Effector memory CD8-positive, alpha-beta T cell (primary cell): ENCODE results near the gene MUC21.
"Not testable (repeated sequence)": the region's sequence is repeated elsewhere in the genome, so short reads cannot be mapped to it uniquely, and the experiment has no call there.

Experiments used
- ATAC-seq: fragments of 150-1000 bp; cut with Tn5 transposase; replicated peaks from 2 replicates; pipeline ENCODE4 v1.10.0; 2021; ENCODE audit warnings: mild to moderate bottlenecking, moderate library complexity
- DNase-seq, 3 experiments: peaks; one replicate each; pipeline ENCODE4 v3.0.0; 2021
- H3K27ac Mint-ChIP-seq, 2 donors: one replicate each; pipeline ENCODE4 v1.8.0; 2022; ENCODE audit warnings: mild to moderate bottlenecking in 2 of 2, mixed read lengths in 2 of 2, moderate library complexity in 2 of 2
- H3K27me3 Mint-ChIP-seq, 2 donors: one replicate each; pipeline ENCODE4 v1.8.0; 2022; ENCODE audit warnings: mixed read lengths in 2 of 2
- H3K36me3 Mint-ChIP-seq: one replicate; pipeline ENCODE4 v1.8.0; 2022; ENCODE audit warnings: mild to moderate bottlenecking, moderate library complexity, mixed read lengths; ENCODE audit not compliant: insufficient read depth
- H3K4me1 Mint-ChIP-seq, 2 donors: one replicate each; pipeline ENCODE4 v1.8.0; 2022; ENCODE audit warnings: low read depth in 2 of 2, mixed read lengths in 2 of 2
- H3K4me3 Mint-ChIP-seq, 2 donors: one replicate each; pipeline ENCODE4 v1.8.0; 2022; ENCODE audit warnings: mild to moderate bottlenecking in 2 of 2, mixed read lengths in 2 of 2, moderate library complexity in 2 of 2
- H3K9me3 Mint-ChIP-seq, 2 donors: one replicate each; pipeline ENCODE4 v1.8.0; 2022; ENCODE audit warnings: mixed read lengths in 2 of 2

MUC21 gene

GRCh38 chr6:31005249-31006020 is 21.9 kb downstream of the MUC21 start:
- no peak for ATAC-seq
- DNase-seq: no peak
- Mint-ChIP-seq H3K36me3 (no peaks in the 10 kb centered on the region), H3K27ac (no peak overlapping the region), H3K4me3 (no peak overlapping the region), H3K4me1 (no peaks in the 10 kb centered on the region), H3K27me3 (peaks cover 57 to 61% of the 10 kb centered on the region in 2 donors), H3K9me3 (no peaks in the 10 kb centered on the region)

GRCh38 chr6:31007694-31008093 is 24.2 kb downstream of the MUC21 start:
- H3K9me3 Mint-ChIP-seq: no peaks in the 10 kb centered on the region
- H3K4me3 Mint-ChIP-seq: no peak overlapping the region
- ATAC-seq (no peak), DNase-seq (no peak)
- H3K36me3 Mint-ChIP-seq: no peaks in the 10 kb centered on the region
- H3K4me1 Mint-ChIP-seq: no peaks in the 10 kb centered on the region
- H3K27me3 Mint-ChIP-seq: peaks cover 68 to 72% of the 10 kb centered on the region in 2 donors
- no peak overlapping the region for H3K27ac Mint-ChIP-seq

GRCh38 chr6:31008165-31008564 is 24.6 kb downstream of the MUC21 start:
- no peak for ATAC-seq

GRCh38 chr6:31009731-31010130 is 26.2 kb downstream of the MUC21 start:
- H3K27me3 Mint-ChIP-seq: peaks cover 86 to 88% of the 10 kb centered on the region in 2 donors
- H3K9me3 Mint-ChIP-seq: no peaks in the 10 kb centered on the region

More at GRCh38 chr6:31008165-31008564, 24.6 kb downstream of the MUC21 start:
- Mint-ChIP-seq H3K9me3 (no peaks in the 10 kb centered on the region), H3K36me3 (no peaks in the 10 kb centered on the region), H3K27me3 (peaks cover 72 to 73% of the 10 kb centered on the region in 2 donors), H3K4me3 (no peak overlapping the region), H3K27ac (no peak overlapping the region), H3K4me1 (no peaks in the 10 kb centered on the region)
- no peak for DNase-seq

GRCh38 chr6:31010393-31011060 is 27.0 kb downstream of the MUC21 start, which contains the start of gene MUC22:
MUC22 (plus strand) TSS chr6:31010474; CDS start chr6:31010707, 233 bp downstream.
- H3K27ac Mint-ChIP-seq: no peak within 1 kb of the TSS
- no peak for ATAC-seq
- peaks cover 81 to 88% of the 10 kb centered on the region in 2 donors for H3K27me3 Mint-ChIP-seq
- H3K36me3 Mint-ChIP-seq: no peaks in the 10 kb centered on the region
- no peaks in the 10 kb centered on the region for H3K9me3 Mint-ChIP-seq
- H3K4me3 Mint-ChIP-seq: no peak within 1 kb of the TSS
- no peak for DNase-seq
- H3K4me1 Mint-ChIP-seq: no peaks in the 10 kb centered on the region

More at GRCh38 chr6:31009731-31010130, 26.2 kb downstream of the MUC21 start:
- no peaks in the 10 kb centered on the region for H3K36me3 Mint-ChIP-seq
- H3K4me3 Mint-ChIP-seq: no peak overlapping the region
- ATAC-seq (no peak), DNase-seq (no peak)
- no peak overlapping the region for H3K27ac Mint-ChIP-seq
- no peaks in the 10 kb centered on the region for H3K4me1 Mint-ChIP-seq

GRCh38 chr6:31011153-31011552 is 27.6 kb downstream of the MUC21 start:
- peaks cover 74 to 82% of the 10 kb centered on the region in 2 donors for H3K27me3 Mint-ChIP-seq
- H3K4me1 Mint-ChIP-seq: no peaks in the 10 kb centered on the region

GRCh38 chr6:31016659-31017299 is 33.3 kb downstream of the MUC21 start:
- Mint-ChIP-seq H3K4me1 (no peaks in the 10 kb centered on the region), H3K27ac (no peak overlapping the region), H3K4me3 (no peak overlapping the region), H3K27me3 (peaks cover 58 to 63% of the 10 kb centered on the region in 2 donors), H3K9me3 (no peaks in the 10 kb centered on the region), H3K36me3 (no peaks in the 10 kb centered on the region)
- DNase-seq: no peak
- no peak for ATAC-seq

More at GRCh38 chr6:31011153-31011552, 27.6 kb downstream of the MUC21 start:
- DNase-seq (no peak), ATAC-seq (no peak)
- no peaks in the 10 kb centered on the region for H3K9me3 Mint-ChIP-seq
- no peak overlapping the region for H3K27ac Mint-ChIP-seq
- H3K4me3 Mint-ChIP-seq: no peak overlapping the region
- no peaks in the 10 kb centered on the region for H3K36me3 Mint-ChIP-seq

- not testable (repeated sequence) for H3K27ac Mint-ChIP-seq, DNase-seq, H3K9me3 Mint-ChIP-seq, ATAC-seq, H3K4me3 Mint-ChIP-seq, H3K36me3 Mint-ChIP-seq, H3K4me1 Mint-ChIP-seq
- peaks cover 56 to 63% of the 10 kb centered on the region in 2 donors for H3K27me3 Mint-ChIP-seq
Measured at GRCh38 chr6:31017436-31017835, 33.9 kb downstream of the MUC21 start.

GRCh38 chr6:31020057-31020456 is 36.5 kb downstream of the MUC21 start:
- Mint-ChIP-seq H3K4me3 (no peak overlapping the region), H3K4me1 (no peaks in the 10 kb centered on the region), H3K27ac (no peak overlapping the region), H3K36me3 (no peaks in the 10 kb centered on the region), H3K27me3 (peaks cover 49 to 50% of the 10 kb centered on the region in 2 donors), H3K9me3 (no peaks in the 10 kb centered on the region)
- no peak for ATAC-seq
- no peak for DNase-seq

- peaks cover 49 to 54% of the 10 kb centered on the region in 2 donors for H3K27me3 Mint-ChIP-seq
- ATAC-seq, H3K4me3 Mint-ChIP-seq, H3K36me3 Mint-ChIP-seq, H3K9me3 Mint-ChIP-seq, H3K4me1 Mint-ChIP-seq, DNase-seq, H3K27ac Mint-ChIP-seq: not testable (repeated sequence)
Measured at GRCh38 chr6:31020631-31021255, 37.2 kb downstream of the MUC21 start.

- H3K4me3 Mint-ChIP-seq, ATAC-seq, H3K36me3 Mint-ChIP-seq, H3K9me3 Mint-ChIP-seq, H3K4me1 Mint-ChIP-seq, H3K27ac Mint-ChIP-seq, DNase-seq: not testable (repeated sequence)
- peaks cover 60 to 66% of the 10 kb centered on the region in 2 donors for H3K27me3 Mint-ChIP-seq
Measured at GRCh38 chr6:31021705-31022531, 38.4 kb downstream of the MUC21 start.

GRCh38 chr6:31025595-31025994 is 42.1 kb downstream of the MUC21 start:
- Mint-ChIP-seq H3K9me3 (no peaks in the 10 kb centered on the region), H3K27me3 (peaks cover 47 to 69% of the 10 kb centered on the region in 2 donors), H3K4me3 (no peak overlapping the region), H3K4me1 (peaks cover 0 to 3% of the 10 kb centered on the region in 2 donors), H3K27ac (no peak overlapping the region), H3K36me3 (no peaks in the 10 kb centered on the region)
- DNase-seq (no peak), ATAC-seq (no peak)
